Measurements from ENCODE around the gene COPB2.

- TF ChIP-seq, protein P1, sequence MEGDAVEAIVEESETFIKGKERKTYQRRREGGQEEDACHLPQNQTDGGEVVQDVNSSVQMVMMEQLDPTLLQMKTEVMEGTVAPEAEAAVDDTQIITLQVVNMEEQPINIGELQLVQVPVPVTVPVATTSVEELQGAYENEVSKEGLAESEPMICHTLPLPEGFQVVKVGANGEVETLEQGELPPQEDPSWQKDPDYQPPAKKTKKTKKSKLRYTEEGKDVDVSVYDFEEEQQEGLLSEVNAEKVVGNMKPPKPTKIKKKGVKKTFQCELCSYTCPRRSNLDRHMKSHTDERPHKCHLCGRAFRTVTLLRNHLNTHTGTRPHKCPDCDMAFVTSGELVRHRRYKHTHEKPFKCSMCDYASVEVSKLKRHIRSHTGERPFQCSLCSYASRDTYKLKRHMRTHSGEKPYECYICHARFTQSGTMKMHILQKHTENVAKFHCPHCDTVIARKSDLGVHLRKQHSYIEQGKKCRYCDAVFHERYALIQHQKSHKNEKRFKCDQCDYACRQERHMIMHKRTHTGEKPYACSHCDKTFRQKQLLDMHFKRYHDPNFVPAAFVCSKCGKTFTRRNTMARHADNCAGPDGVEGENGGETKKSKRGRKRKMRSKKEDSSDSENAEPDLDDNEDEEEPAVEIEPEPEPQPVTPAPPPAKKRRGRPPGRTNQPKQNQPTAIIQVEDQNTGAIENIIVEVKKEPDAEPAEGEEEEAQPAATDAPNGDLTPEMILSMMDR (IDR thresholded peaks at IDR 0.05) = no peak
- TF ChIP-seq POLR2A (IDR thresholded peaks at IDR 0.05) = no peak
Measured at GRCh38 chr3:139318431-139318816, 71.0 kb downstream of the COPB2 start.
